OCI-LY7 (cell line): Measurements from ENCODE around the gene DHRSX. TPM values are rescaled to one million over a fixed set of nuclear protein-coding genes. Genes with fewer than 3 reads are reported as not detected.

Experiments
- BruUV-seq: library from RNA; stranded (reverse); fragments of 400-500 nt; replicated peaks from 2 replicates; lab custom pipeline; 2021; lab: Mats Ljungman, UMichigan
- CTCF ChIA-PET: fragments of 300-600 bp; sonication (Branson Sonifier 250); formaldehyde crosslinking; loops from one replicate; lab custom pipeline; 2022; ENCODE audit warnings: antibody characterized with exemption; ENCODE audit not compliant: unreplicated experiment; lab: Charles Lee
- POLR2A ChIA-PET: fragments of 300-600 bp; sonication (Branson Sonifier 250); formaldehyde crosslinking; loops from one replicate; lab custom pipeline; 2022; ENCODE audit warnings: antibody characterized with exemption; lab: Charles Lee
- DNase-seq: peaks from one replicate; pipeline ENCODE4 v3.0.0-alpha.2; 2015; ENCODE audit warnings: low spot score
- H2AFZ ChIP-seq: fragments of 200-600 bp; sonication (generic), shearing (Covaris generic); 2 replicates; pipeline ENCODE4 v1.6.1; 2014; ENCODE audit warnings: mild to moderate bottlenecking, antibody characterized with exemption, low read length, moderate library complexity
- H3K27ac ChIP-seq: fragments of 200-600 bp; sonication (generic); 2 replicates; pipeline ENCODE4 v1.5.1; 2014; ENCODE audit warnings: mixed run types, low read depth, mild to moderate bottlenecking, moderate library complexity, low read length, inconsistent platforms; ENCODE audit not compliant: poor library complexity, severe bottlenecking
- H3K36me3 ChIP-seq: fragments of 200-600 bp; sonication (generic); 2 replicates; pipeline ENCODE4 v1.6.1; 2014; ENCODE audit warnings: mild to moderate bottlenecking, antibody characterized with exemption, low read length, moderate library complexity, mixed read lengths; ENCODE audit not compliant: insufficient read depth
- H3K4me1 ChIP-seq: fragments of 200-600 bp; sonication (generic); 2 replicates; pipeline ENCODE4 v1.5.1; 2014; ENCODE audit warnings: mild to moderate bottlenecking, low read length; ENCODE audit not compliant: insufficient read depth, poor library complexity, severe bottlenecking
- H3K4me2 ChIP-seq: fragments of 200-600 bp; sonication (generic); 2 replicates; pipeline ENCODE4 v1.6.1; 2014; ENCODE audit warnings: mild to moderate bottlenecking, low read length
- H3K4me3 ChIP-seq: fragments of 200-600 bp; sonication (generic); 2 replicates; pipeline ENCODE4 v1.5.1; 2014; ENCODE audit warnings: mild to moderate bottlenecking, low read depth, low read length; ENCODE audit not compliant: poor library complexity, severe bottlenecking
- H3K79me2 ChIP-seq: fragments of 200-600 bp; sonication (generic); 2 replicates; pipeline ENCODE4 v1.6.1; 2016; ENCODE audit warnings: low read depth, mild to moderate bottlenecking, low read length, moderate library complexity, mixed read lengths; ENCODE audit not compliant: insufficient read depth
- H3K9me2 ChIP-seq: fragments of 200-600 bp; sonication (generic); 2 replicates; pipeline ENCODE4 v1.6.1; 2016; ENCODE audit warnings: mild to moderate bottlenecking, low read length, mixed read lengths; ENCODE audit not compliant: insufficient read depth
- H3K9me3 ChIP-seq: fragments of 200-600 bp; sonication (generic); 2 replicates; pipeline ENCODE4 v1.6.1; 2014; ENCODE audit warnings: mild to moderate bottlenecking, mixed run types, low read length, mixed read lengths
- H4K20me1 ChIP-seq: fragments of 200-600 bp; sonication (generic); 2 replicates; pipeline ENCODE4 v1.6.1; 2014; ENCODE audit warnings: mild to moderate bottlenecking, antibody characterized with exemption, low read length, moderate library complexity, mixed read lengths; ENCODE audit not compliant: insufficient read depth
- CTCF ChIP-seq: fragments of 200-600 bp; sonication (generic); conservative IDR thresholded peaks from 2 replicates; pipeline ENCODE4 v1.5.1; 2014; ENCODE audit warnings: mild to moderate bottlenecking, antibody characterized with exemption, low read length, moderate library complexity, mixed read lengths
- EZH2phosphoT487 ChIP-seq: fragments of 200-600 bp; sonication (generic); IDR thresholded peaks from 2 replicates; pipeline ENCODE4 v1.6.1; 2018; ENCODE audit warnings: low read depth, borderline replicate concordance, mild to moderate bottlenecking, mixed run types, antibody characterized with exemption, low read length, moderate library complexity, mixed read lengths
- intact Hi-C: fragments of 100-400 bp; cut with micrococcal nuclease; formaldehyde crosslinking; loops from one replicate; pipeline ENCODE4 v1.10.0; 2022; ENCODE audit not compliant: unreplicated experiment
- total RNA-seq, 2 experiments: library from RNA; depleted of rRNA in 1 of 2; stranded (reverse); fragments of >200 nt in 1 of 2; shearing (Covaris generic) in 1 of 2; gene quantifications; 2 replicates each; pipeline ENCODE4 v1.2.3, GENCODE V29; 2014 to 2022

DHRSX gene
- total RNA-seq, 2 experiments from 2014 or later = 25.2 to 30.9 TPM

GRCh38 chrX:2434270-2435163 lies 66.3 kb downstream of the DHRSX start:
- Histone ChIP-seq H3K4me3 (no peak overlapping the region), H3K9me3 (no peaks in the 10 kb centered on the region), H3K79me2 (no peaks in the 10 kb centered on the region), H3K27ac (no peak overlapping the region), H3K4me1 (peaks cover 13% of the 10 kb centered on the region), H2AFZ (no peak overlapping the region), H3K36me3 (peaks cover 16% of the 10 kb centered on the region), H3K4me2 (no peak overlapping the region), H4K20me1 (no peaks in the 10 kb centered on the region), H3K9me2 (no peaks in the 10 kb centered on the region)
- BruUV-seq = no TSS peak
- CTCF ChIA-PET = no interaction called here
- intact Hi-C loops = no loop called here
- TF ChIP-seq CTCF (no peak), EZH2phosphoT487 (no peak)
- DNase-seq = no peak
- POLR2A ChIA-PET = no interaction called here

GRCh38 chrX:2432298-2432863 lies 68.4 kb downstream of the DHRSX start:
- Histone ChIP-seq H3K4me2 (peak overlapping the region; percentile 41), H4K20me1 (no peaks in the 10 kb centered on the region), H2AFZ (peak overlapping the region; percentile 52; the same call in 1 of the 2 replicates), H3K36me3 (peaks cover 12% of the 10 kb centered on the region), H3K27ac (peak overlapping the region; percentile 46), H3K9me3 (peaks cover 9% of the 10 kb centered on the region; the same call in 1 of the 2 replicates), H3K79me2 (no peaks in the 10 kb centered on the region), H3K4me1 (peaks cover 13% of the 10 kb centered on the region), H3K9me2 (no peaks in the 10 kb centered on the region), H3K4me3 (peak overlapping the region; percentile 28)
- intact Hi-C loops = no loop called here
- DNase-seq = peak; percentile 41
- BruUV-seq = no TSS peak
- ChIA-PET CTCF (no interaction called here), POLR2A (no interaction called here)
- no peak for TF ChIP-seq EZH2phosphoT487
- no peak for TF ChIP-seq CTCF
